Measurements from ENCODE around the gene PCDH15. TPM values are rescaled to one million over a fixed set of nuclear protein-coding genes. Genes with fewer than 3 reads are reported as not detected.
"Not testable (repeated sequence)": the region's sequence is repeated elsewhere in the genome, so short reads cannot be mapped to it uniquely, and the experiment has no call there.

PCDH15 gene
- total and polyA plus RNA-seq, 4 donors, result 0.03 to 16.9 (median 0.88) TPM

- Histone ChIP-seq H3K27ac (ENCODE audit: low read depth in 1 of 2, low read length in 1 of 2) (no peak overlapping the region), H3K27me3 (ENCODE audit: control insufficient read depth in 3 of 3, insufficient read depth in 3 of 3, low read length in 2 of 3) (no peaks in the 10 kb centered on the region), H3K9ac (ENCODE audit: insufficient read depth in 1 of 2, low read length in 2 of 2) (no peak overlapping the region), H3K9me3 (ENCODE audit: control insufficient read depth in 4 of 4, insufficient read depth in 3 of 4, low read length in 3 of 4) (no peaks in the 10 kb centered on the region), H3K4me1 (ENCODE audit: control insufficient read depth in 5 of 5, insufficient read depth in 5 of 5, low read length in 5 of 5) (peaks cover 0 to 2% (median 0%) of the 10 kb centered on the region in 5 donors), H3K36me3 (ENCODE audit: control insufficient read depth in 4 of 4, insufficient read depth in 4 of 4, low read length in 4 of 4) (no peaks in the 10 kb centered on the region), H3K4me3 (no peak overlapping the region)
- ATAC-seq (ENCODE audit: insufficient read depth, low FRiP score) (no peak), DNase-seq (no peak)
- no peak for TF ChIP-seq CTCF (IDR thresholded peaks at IDR 0.05; ENCODE audit: control extremely low read depth, extremely low read depth)
- 78 to 91% methylated on average over 2 of the region's 2 CpGs for WGBS, 2 donors
Observed at GRCh38 chr10:54530299-54530698, 270.7 kb downstream of the PCDH15 start.

GRCh38 chr10:54525816-54526215, 275.2 kb downstream of the PCDH15 start:
- no peaks in the 10 kb centered on the region for H3K27me3 ChIP-seq (ENCODE audit: control insufficient read depth in 3 of 3, insufficient read depth in 3 of 3, low read length in 2 of 3)
- no peaks in the 10 kb centered on the region for H3K4me1 ChIP-seq (ENCODE audit: control insufficient read depth in 5 of 5, insufficient read depth in 5 of 5, low read length in 5 of 5)
- no peak overlapping the region for H3K27ac ChIP-seq (ENCODE audit: low read depth in 1 of 2, low read length in 1 of 2)
- ATAC-seq (ENCODE audit: insufficient read depth, low FRiP score), result no peak
- no peak overlapping the region for H3K4me3 ChIP-seq
- 69 to 74% methylated on average over 1 of the region's 1 CpG for WGBS, 2 donors
- TF ChIP-seq CTCF (IDR thresholded peaks at IDR 0.05; ENCODE audit: control extremely low read depth, extremely low read depth), result no peak
- H3K9me3 ChIP-seq (ENCODE audit: control insufficient read depth in 4 of 4, insufficient read depth in 3 of 4, low read length in 3 of 4), result no peaks in the 10 kb centered on the region
- no peak for DNase-seq
- no peak overlapping the region for H3K9ac ChIP-seq (ENCODE audit: insufficient read depth in 1 of 2, low read length in 2 of 2)
- no peaks in the 10 kb centered on the region for H3K36me3 ChIP-seq (ENCODE audit: control insufficient read depth in 4 of 4, insufficient read depth in 4 of 4, low read length in 4 of 4)

- not testable (repeated sequence) for DNase-seq; H3K36me3 ChIP-seq (ENCODE audit: control insufficient read depth in 4 of 4, insufficient read depth in 4 of 4, low read length in 4 of 4)
Observed at GRCh38 chr10:54515244-54515643, 285.8 kb downstream of the PCDH15 start.

GRCh38 chr10:54503863-54504262, 297.2 kb downstream of the PCDH15 start:
- H3K4me1 ChIP-seq (ENCODE audit: control insufficient read depth in 5 of 5, insufficient read depth in 5 of 5, low read length in 5 of 5), result no peaks in the 10 kb centered on the region
- TF ChIP-seq CTCF (IDR thresholded peaks at IDR 0.05; ENCODE audit: control extremely low read depth, extremely low read depth), result no peak
- H3K4me3 ChIP-seq, result no peak overlapping the region
- 81 to 89% methylated on average over 3 of the region's 3 CpGs for WGBS, 2 donors
- H3K9me3 ChIP-seq (ENCODE audit: control insufficient read depth in 4 of 4, insufficient read depth in 3 of 4, low read length in 3 of 4), result no peaks in the 10 kb centered on the region
- no peaks in the 10 kb centered on the region for H3K27me3 ChIP-seq (ENCODE audit: control insufficient read depth in 3 of 3, insufficient read depth in 3 of 3, low read length in 2 of 3)
- DNase-seq (no peak), ATAC-seq (ENCODE audit: insufficient read depth, low FRiP score) (no peak)
- no peaks in the 10 kb centered on the region for H3K36me3 ChIP-seq (ENCODE audit: control insufficient read depth in 4 of 4, insufficient read depth in 4 of 4, low read length in 4 of 4)
- no peak overlapping the region for H3K9ac ChIP-seq (ENCODE audit: insufficient read depth in 1 of 2, low read length in 2 of 2)
- H3K27ac ChIP-seq (ENCODE audit: low read depth in 1 of 2, low read length in 1 of 2), result no peak overlapping the region

More at GRCh38 chr10:54515244-54515643, 285.8 kb downstream of the PCDH15 start:
- not testable (repeated sequence) for H3K4me1 ChIP-seq (ENCODE audit: control insufficient read depth in 5 of 5, insufficient read depth in 5 of 5, low read length in 5 of 5); ATAC-seq (ENCODE audit: insufficient read depth, low FRiP score); H3K9ac ChIP-seq (ENCODE audit: insufficient read depth in 1 of 2, low read length in 2 of 2); H3K9me3 ChIP-seq (ENCODE audit: control insufficient read depth in 4 of 4, insufficient read depth in 3 of 4, low read length in 3 of 4); H3K27ac ChIP-seq (ENCODE audit: low read depth in 1 of 2, low read length in 1 of 2); H3K27me3 ChIP-seq (ENCODE audit: control insufficient read depth in 3 of 3, insufficient read depth in 3 of 3, low read length in 2 of 3); H3K4me3 ChIP-seq
- WGBS, 2 donors, result 83 to 90% methylated on average over 12 of the region's 12 CpGs

Data from lung (tissue), 12 donors.